A673 (cell line): Measurements from ENCODE around the gene NR6A1.

Experiments
- CTCF ChIP-seq: fragments of 300-800, 200-600 bp; sonication (generic); conservative IDR thresholded peaks from 2 replicates; pipeline ENCODE4 v1.5.1; 2017; ENCODE audit warnings: low read depth, mild to moderate bottlenecking, antibody characterized with exemption, low read length, moderate library complexity, mixed read lengths
- EZH2 ChIP-seq: fragments of 200-600 bp; sonication (generic); IDR thresholded peaks from 2 replicates; pipeline ENCODE4 v1.6.1; 2017; ENCODE audit warnings: borderline replicate concordance, low read depth, mild to moderate bottlenecking, mixed read lengths, antibody characterized with exemption, low read length; ENCODE audit not compliant: poor library complexity, severe bottlenecking

GRCh38 chr9:124767821-124768220 lies 3.3 kb downstream of the NR6A1 start:
- TF ChIP-seq CTCF (no peak), EZH2 (no peak)
